WTC11 (cell line): ENCODE measurements around the gene COL9A1.

Source experiments
- ARID4B ChIP-seq: sonication (generic); formaldehyde crosslinking; IDR thresholded peaks from 2 replicates; pipeline ENCODE4 v1.8.0; 2023; ENCODE audit warnings: missing genetic modification reagents, mild to moderate bottlenecking, borderline replicate concordance
- CREB1 ChIP-seq: sonication (generic); formaldehyde crosslinking; IDR thresholded peaks from 2 replicates; pipeline ENCODE4 v1.8.0; 2023; ENCODE audit warnings: mild to moderate bottlenecking, missing genetic modification reagents
- CTCF ChIP-seq: fragments of 200-600 bp; IDR thresholded peaks from 2 replicates; pipeline ENCODE4 v1.8.0; 2022; ENCODE audit warnings: antibody characterized with exemption
- ETV6 ChIP-seq: sonication (generic); formaldehyde crosslinking; IDR thresholded peaks from 2 replicates; pipeline ENCODE4 v1.8.1; 2022; ENCODE audit warnings: mild to moderate bottlenecking, missing genetic modification reagents
- FOXK1 ChIP-seq: sonication (generic); formaldehyde crosslinking; IDR thresholded peaks from 2 replicates; pipeline ENCODE4 v1.8.0; 2022; ENCODE audit warnings: mild to moderate bottlenecking, moderate library complexity, missing genetic modification reagents
- MAX ChIP-seq: sonication (generic); formaldehyde crosslinking; IDR thresholded peaks from 2 replicates; pipeline ENCODE4 v1.8.0; 2022; ENCODE audit warnings: mild to moderate bottlenecking, missing genetic modification reagents
- NFATC4 ChIP-seq: fragments of 250-450 bp; sonication (Bioruptor Pico); IDR thresholded peaks from 2 replicates; pipeline ENCODE4 v1.9.0; 2021; ENCODE audit warnings: mild to moderate bottlenecking
- PREB ChIP-seq: sonication (generic); formaldehyde crosslinking; IDR thresholded peaks from 2 replicates; pipeline ENCODE4 v1.8.1; 2022; ENCODE audit warnings: mild to moderate bottlenecking, missing genetic modification reagents, moderate library complexity, borderline replicate concordance
- ZBTB21 ChIP-seq: sonication (generic); formaldehyde crosslinking; IDR thresholded peaks from 2 replicates; pipeline ENCODE4 v1.8.1; 2023; ENCODE audit warnings: mild to moderate bottlenecking, missing genetic modification reagents, borderline replicate concordance
- ZNF219 ChIP-seq: sonication (generic); formaldehyde crosslinking; IDR thresholded peaks from 2 replicates; pipeline ENCODE4 v1.8.0; 2023; ENCODE audit warnings: missing genetic modification reagents, mild to moderate bottlenecking, borderline replicate concordance
- ZNF263 ChIP-seq: sonication (generic); formaldehyde crosslinking; IDR thresholded peaks from 2 replicates; pipeline ENCODE4 v1.8.1; 2022; ENCODE audit warnings: low read depth, mild to moderate bottlenecking, moderate library complexity, missing genetic modification reagents
- ZNF317 ChIP-seq: sonication (generic); formaldehyde crosslinking; IDR thresholded peaks from 2 replicates; pipeline ENCODE4 v1.8.1; 2023; ENCODE audit warnings: low read depth, mild to moderate bottlenecking, moderate library complexity, missing genetic modification reagents, borderline replicate concordance

GRCh38 chr6:70281923-70282311, 21.0 kb downstream of the COL9A1 start:
- TF ChIP-seq ARID4B (CRISPR knock-in tag) = no peak
- TF ChIP-seq CTCF = no peak
- TF ChIP-seq ZBTB21 = no peak
- TF ChIP-seq MAX (CRISPR knock-in tag) = no peak
- TF ChIP-seq CREB1 (CRISPR knock-in tag) = no peak
- TF ChIP-seq ZNF219 (CRISPR knock-in tag) = no peak
- TF ChIP-seq PREB = no peak
- TF ChIP-seq ZNF317 = no peak
- TF ChIP-seq ETV6 (CRISPR knock-in tag) = no peak
- TF ChIP-seq ZNF263 (CRISPR knock-in tag) = no peak
- no peak for TF ChIP-seq NFATC4
- no peak for TF ChIP-seq FOXK1 (CRISPR knock-in tag)
